NOMO-1 treated with DMSO at 0.1 percent for 48 hours (cell line): ENCODE data around the gene DMWD.
"Not testable (repeated sequence)": the region's sequence is repeated elsewhere in the genome, so short reads cannot be mapped to it uniquely, and the experiment has no call there.

ENCODE experiments used
- DNase-seq: peaks from one replicate; lab custom pipeline; 2025; ENCODE audit not compliant: unreplicated experiment; lab: John Stamatoyannopoulos, UW

The DMWD gene

DNA sequence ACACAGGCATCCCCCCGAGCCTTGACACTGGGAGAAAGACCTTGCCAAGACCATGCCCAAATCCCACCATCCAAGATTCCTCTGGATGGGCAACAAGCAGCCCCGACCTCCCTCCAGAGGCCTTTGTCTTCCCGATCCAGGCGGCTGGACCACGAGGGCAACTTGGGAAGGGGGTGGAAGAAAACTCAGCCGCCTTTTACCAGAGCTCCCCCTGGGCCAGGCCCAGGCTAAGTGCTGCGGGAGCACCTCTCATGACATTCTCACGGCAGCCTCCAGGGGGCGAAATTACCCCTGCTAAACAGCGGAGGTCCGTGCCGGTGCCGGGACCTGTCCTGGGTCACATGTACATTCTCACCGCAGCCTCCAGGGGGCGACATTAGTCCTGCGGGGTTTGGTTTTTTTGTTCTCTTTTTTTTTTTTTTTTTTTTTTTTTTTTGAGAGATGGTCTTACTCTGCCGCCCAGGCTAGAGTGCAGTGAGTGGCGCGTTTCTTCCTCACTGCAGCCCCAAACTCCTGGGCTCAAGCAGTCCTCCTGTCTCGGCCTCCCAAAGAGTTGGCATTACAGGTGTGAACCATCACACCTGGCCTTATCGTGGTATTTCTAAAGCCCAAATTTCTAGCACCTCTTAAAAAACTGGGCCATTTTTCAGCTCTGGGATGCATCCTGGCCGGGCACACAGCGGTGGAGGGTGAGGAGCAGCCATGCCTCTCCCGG, 24.5 kb upstream of the DMWD start:
- peak; percentile 87 for DNase-seq

DNA sequence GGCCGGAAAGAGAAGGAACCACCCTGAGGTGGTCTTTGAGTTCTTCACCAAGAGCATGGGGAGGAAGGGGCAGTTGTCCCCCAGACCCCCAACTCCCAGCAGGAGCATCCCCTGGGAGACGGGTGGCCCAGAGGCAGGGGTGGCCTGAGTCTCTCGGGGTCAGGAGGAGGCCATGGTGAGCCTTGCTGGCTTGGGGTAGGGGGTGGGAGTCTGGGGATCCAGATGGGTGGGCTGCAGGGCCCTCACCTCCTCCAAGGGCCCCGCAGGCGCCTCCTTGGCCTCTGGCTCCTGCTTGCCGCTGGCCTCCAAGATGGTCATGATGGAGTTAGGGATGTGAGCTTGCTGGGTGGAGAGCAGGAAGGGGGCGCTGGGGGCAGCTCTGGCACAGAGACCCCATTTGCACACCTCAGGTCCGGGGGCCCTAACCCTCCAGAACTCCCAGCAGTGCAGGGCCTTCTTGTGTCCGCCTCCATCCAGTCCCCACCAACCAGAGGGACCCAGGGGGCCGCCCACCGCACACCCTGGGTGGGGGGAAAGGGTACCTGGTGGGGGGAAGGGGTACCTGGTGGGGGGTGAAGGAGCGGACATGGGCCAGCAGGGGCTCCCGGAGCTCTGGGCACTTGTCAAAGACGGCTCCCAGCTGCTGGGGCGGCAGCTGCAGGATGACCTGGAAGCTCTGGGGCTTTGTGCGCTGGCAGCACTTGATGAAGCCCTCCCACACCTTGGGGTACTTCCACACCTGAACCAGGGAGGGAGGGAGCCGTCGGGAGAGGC, 23.8 kb upstream of the DMWD start:
- no peak for DNase-seq

DNA sequence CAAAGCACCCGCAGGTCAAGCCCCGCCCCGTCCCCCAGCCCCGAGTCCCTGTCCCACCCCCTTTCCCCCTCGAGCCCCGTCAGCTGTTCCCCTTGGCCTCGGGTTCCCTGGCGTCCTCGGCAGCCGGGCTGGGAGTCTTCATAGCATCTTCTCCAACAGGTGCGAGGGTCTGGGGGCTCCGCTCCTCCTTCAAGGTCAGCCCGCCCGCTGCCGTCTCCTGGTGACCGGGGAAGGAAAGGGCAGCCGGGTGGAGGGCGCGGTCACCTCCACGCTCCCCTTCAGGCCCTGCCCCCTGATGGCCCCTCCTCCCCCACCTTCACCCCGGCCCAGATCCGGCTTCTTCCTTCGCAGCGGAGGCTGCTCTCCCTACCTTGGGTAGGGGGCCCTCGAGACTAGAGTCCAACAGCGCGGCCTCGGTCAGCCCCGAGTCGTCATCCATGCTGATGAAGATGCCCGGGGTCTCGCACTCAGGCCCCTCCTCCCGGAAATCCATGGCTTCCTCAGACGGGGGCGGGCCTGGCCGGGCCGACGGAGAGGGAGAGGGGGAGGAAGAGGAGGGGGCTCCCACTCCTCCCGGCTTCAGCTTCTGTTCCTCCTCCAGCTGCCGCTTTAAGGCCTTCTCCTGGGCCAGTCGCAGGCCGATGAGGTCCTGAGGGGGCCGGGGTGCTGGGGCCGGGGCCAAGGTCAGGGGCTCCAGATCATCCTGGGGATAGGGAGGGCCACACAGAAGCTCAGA, 23.0 kb upstream of the DMWD start:
- DNase-seq, result no peak

DNA sequence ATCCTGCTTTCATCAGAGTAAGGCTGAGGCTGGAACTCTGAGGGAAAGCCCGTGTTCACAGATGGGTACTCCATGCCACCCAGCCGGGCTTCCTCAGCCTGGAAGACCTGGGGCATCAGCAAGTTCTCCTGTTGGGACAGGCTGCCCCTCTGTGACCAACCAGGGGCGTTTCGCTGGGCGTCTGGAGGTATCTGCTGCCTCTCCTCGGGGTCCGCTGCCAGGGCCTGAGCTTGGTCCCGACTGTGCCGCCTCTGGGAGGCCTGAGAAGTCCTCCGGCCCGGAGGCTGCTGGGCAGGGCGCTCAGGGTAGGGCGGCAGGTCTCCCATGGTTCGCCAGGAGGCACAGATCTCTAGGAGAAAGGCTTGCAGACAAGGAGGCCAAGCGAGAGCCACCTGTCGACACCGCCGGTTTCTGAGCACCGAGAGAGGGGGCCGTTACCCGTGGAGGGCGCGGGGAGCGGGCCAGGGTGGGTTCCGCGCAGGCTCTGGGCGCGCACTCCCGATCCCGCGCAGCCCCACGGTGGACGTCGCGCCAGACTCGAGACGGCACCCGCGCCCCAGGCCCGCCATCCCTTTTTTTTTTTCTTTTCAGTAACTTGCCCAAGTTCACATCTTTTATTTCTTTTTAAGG, 22.3 kb upstream of the DMWD start, which contains the start of gene RSPH6A:
TSS of gene RSPH6A (minus strand) at position 458 of the 630 bp plus-strand sequence. CDS start at position 326, 132 bp downstream.
- no peak for DNase-seq

DNA sequence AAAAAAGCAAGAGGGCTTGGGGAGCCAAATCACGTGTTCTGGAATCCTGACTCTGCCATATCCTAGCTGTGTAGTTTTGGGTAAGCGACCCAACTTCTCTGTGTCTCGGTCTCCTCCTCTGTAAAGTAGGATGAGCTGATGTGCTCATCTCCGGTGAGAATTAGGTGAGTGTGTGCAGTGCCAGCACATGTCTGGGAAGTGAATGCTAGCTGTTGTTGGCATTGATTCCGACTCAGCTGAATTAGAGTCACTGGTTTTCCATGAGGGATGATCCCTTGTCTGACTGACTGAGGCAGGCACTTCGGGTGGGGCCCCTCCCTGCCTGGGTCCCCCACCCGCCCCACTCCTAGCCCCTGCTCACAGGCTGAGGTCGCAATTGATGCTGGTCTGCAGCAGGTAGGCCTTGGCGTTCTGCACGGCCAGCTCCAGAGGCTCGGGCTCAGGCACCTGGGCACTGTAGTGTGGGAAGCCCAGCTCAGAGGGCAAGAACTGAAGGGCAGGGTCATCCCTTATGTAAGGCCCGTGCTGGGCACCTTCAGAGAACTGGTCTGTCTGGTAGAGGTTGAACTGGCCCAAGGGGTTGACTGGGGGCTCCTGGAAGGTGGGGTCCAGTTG, 21.6 kb upstream of the DMWD start:
- DNase-seq, result no peak

DNA sequence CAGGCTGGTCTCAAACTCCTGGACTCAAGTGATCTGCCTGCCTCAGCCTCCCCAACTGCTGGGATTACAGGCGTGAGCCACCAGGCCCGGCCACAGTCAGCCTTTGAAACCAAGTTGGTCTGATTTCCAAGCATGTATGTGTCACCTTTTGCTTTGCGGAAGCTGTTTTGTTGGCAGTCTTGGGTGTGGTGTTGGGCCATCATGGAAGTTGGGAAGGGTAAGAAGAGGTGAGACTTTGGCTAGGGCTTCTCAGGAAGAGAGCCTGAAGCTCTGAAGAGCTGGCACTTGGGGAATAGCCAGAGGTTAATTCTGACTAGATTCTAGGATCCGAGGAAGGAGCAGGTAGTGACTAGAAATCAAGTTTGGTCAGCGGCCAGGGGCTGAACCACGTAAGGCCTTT, 19.7 kb upstream of the DMWD start:
- DNase-seq, result no peak

DNA sequence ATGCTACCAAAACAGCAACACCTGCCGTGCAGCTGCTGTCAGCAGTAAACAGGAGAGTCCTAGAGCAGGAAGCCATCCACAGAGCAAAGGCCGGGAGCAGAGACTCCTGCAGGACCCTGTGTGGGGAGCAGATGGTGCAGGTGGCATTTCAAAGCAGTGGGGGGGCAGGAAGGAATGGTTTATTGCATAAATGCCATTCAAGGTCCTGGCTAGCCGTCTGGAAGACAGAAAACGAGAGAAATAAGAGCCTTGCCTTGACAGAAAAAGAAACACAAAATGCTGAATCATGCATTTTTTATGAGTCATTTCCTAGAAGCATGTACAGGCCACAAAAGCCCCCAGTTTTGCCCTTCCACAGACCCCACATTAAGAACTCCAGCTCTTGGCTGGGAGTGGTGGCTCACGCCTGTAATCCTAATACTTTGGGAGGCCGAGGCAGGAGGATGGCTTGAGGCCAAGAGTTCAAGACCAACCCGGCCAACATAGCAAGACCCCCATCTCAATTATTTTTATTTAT, 17.1 kb upstream of the DMWD start:
- peak; percentile 38 for DNase-seq

DNA sequence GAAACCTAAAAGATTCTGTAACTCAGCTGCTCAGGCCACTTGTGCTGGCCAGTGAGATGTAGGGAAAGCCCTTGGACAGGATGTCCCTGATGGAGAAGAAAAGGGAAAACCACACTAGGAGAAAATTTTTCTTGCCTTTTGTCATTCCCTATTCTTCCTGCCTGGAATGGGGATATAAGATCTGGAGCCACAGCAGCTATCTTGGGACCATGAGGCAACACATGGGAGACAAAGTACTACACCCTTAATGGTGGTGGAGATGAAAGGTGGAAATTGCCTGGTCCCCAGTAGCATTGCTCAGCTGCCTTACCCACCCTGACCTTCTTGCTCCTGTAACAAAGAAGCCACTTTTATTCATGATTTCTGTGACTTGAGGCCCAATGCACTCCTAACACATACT, 13.1 kb upstream of the DMWD start:
- DNase-seq, result no peak

DNA sequence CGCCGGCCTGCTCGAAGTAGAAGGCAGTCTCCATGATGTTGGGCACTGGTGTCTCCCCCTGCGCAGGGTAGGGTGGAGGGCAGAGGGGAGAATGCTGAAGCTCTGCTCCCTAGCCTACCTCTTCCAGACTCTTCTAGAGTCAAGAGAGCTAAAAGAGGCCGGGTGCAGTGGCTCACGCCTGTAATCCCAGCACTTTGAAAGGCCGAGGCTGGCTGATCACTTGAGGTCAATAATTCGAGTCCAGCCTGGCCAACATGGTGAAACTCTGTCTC, 12.2 kb upstream of the DMWD start:
- DNase-seq, result no peak

DNA sequence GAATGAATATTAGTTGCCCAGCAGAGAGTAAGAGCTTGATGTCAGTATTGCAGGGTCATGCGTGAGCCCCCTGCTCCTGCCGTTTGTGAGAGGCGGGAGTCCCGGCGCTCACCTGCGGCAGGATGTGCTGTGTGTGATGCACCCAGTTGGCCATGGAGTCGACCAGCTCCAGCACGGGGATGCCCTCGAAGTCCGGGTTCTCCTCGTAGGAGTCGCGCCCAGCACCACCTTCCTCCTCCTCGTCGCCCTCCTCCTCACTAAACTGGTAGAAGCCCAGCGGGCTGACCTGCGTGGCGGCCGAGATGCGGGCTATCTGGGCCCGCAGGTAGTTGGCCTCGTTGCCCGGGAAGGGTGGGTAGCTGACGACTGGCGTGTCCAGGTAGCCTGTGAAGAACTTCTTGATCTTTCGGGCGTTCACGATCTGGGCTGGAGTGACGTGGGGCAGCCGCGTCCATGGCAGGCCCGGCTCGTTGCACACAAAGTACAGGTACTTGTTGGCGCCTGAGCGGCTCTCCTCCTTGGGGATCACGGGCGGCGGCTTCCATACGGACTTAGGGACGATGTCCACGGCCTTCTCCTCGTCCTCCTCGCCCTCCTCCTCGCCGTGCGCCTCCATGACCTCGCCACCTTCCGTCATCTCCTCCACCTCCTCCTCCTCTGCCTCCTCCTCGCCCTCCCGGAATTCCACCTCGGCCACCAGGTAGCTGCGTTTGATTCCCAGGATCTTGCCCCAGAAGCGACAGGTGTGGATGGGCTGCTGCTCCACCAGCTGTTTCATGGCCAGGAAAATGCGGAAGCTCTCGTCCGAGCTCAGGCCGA, 11.7 kb upstream of the DMWD start:
- no peak for DNase-seq

DNA sequence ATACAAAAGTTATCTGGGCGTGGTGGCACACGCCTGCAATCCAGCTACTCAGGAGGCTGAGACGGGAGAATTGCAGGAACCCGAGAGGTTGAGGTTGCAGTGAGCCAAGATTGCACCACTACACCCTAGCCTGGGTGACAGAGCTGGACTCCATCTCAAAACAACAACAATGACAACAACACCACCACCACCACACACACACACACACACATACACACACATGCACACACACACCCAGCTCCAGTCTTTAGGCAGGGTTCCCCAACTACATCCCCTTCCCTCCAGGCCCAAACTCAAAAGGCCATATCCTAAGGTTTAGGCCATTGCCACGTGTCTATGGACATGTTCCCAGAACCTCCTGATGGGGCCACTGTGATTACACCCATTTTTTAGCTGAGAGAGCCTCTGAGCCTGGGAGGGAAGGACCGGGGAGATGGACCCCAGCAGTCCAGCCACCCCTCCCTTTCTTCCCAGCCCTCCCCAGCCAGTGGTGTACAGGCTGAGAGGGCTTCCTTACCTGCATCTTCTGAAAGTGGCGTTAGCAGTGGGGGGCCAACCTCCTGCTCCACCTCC, 9.0 kb upstream of the DMWD start:
- DNase-seq, result no peak

DNA sequence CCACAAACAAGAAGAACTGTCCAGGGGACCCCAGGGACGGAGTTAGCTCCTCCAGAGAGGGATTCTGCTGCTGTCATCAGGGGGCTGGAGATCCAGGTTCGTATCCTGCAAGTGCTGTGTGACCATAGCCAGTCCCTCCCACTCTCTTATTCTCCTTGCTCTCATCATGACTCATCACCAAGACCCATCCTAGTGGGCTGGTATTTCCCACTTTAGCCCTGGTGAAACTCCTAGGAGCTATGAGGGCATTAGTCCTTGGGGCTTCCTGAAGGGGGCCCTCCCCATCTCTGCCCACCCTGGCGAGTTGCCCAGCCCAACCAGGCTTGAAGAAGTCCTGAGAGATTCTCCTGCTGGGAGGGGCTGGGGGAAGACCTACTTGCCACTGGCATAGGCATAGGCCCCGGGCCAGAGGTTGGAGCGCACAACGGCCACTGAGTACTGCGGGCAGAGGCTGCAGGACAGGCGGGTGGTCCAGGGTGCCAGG, 7.5 kb upstream of the DMWD start:
- no peak for DNase-seq

DNA sequence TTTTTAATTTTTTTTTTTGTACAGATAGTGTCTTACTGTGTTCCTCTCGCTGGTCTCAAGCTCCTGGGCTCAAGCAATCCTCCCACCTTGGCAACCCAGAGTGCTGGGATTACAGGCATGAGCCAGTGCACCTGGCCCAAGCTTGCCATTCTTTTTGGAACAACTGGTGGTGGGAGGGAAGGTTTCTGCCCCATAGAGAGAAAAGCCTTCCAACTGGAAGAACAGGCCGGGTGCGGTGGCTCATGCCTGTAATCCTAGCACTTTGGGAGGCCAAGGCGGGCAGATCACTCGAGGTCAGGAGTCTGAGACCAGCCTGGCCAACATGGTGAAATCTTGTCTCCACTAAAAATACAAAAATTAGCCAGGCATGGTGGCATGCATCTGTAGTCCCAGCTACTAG, 6.9 kb upstream of the DMWD start:
- not testable (repeated sequence) for DNase-seq

DNA sequence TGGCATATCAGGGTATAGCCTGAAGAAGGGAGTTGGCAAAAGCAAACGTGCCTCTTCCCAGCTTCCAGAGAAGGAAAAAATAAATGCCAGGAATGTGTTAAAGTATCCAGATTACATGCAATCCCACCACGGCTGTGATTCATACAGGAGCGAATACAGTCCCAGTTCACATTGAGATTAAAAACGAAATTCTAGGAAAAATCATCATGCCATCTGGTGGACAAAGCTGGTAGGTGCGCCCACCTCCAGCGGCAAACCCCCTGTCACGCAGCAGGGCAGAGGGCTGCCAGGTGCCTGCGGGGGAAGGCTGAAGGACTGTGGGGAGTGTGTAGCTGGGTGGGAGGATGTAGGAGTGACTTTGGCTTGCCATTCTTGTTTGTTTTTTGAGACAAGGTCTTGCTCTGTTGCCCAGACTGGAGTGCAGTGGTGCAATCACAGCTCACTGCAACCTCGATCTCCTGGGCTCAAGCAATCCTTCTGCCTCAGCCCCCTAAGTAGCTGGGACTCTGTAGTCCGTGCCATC, 6.4 kb upstream of the DMWD start:
- peak; percentile 25 for DNase-seq

DNA sequence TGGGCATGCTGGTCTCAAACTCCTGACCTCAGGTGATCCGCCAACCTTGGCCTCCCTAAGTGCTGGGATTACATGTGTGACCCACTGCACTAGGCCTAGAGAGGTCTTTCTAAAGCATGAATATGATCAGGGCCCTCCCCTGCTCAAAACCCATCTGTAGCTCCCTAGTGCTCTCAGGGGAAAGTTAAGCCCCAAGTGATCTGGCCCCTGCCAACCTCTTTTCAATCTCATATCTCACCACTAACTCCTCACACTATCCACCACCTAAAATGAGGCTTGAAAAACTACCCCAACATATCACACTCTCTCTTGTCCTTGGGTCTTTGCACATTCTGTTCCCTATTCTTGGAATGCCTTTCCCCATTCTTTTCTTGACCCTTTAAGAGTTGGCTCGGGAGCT, 2.0 kb upstream of the DMWD start:
- DNase-seq, result no peak

DNA sequence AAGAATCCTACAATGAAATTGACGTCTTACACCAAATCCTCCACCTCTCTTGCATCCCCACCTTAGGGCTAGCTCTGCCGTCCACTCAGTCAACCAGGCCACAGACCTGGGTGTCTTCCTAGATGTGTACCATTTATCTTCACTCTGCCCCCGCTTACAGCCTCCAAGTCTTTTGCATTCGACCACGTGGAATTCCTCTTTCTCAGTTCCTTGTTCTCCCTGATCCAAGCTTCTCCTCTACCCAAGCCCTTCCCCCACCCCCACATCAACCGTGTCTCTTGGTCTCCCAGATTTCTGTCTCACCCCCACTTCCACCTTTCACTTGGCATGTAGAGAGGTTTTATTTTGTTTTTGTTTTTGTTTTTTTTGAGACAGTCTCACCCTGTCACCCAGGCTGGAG, 1.2 kb upstream of the DMWD start:
- DNase-seq, result no peak

DNA sequence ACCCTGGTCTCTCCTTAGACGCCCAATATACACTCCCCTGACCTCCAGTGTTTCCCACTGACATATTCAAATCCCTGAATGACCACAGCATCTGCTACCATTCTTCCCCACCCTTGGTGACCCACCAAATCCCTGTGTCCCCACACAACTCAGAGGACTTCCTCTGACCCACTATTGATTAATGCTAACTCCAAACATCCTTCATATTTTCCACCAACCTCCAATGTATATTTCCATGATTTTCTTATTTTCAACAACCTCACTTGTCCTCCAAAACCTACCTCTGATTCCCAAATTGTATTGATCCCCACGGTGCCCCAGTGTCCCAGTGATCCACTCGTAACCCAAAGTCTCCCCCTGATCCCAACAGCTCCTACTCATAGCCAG, 526 bp upstream of the DMWD start:
- no peak for DNase-seq

DNA sequence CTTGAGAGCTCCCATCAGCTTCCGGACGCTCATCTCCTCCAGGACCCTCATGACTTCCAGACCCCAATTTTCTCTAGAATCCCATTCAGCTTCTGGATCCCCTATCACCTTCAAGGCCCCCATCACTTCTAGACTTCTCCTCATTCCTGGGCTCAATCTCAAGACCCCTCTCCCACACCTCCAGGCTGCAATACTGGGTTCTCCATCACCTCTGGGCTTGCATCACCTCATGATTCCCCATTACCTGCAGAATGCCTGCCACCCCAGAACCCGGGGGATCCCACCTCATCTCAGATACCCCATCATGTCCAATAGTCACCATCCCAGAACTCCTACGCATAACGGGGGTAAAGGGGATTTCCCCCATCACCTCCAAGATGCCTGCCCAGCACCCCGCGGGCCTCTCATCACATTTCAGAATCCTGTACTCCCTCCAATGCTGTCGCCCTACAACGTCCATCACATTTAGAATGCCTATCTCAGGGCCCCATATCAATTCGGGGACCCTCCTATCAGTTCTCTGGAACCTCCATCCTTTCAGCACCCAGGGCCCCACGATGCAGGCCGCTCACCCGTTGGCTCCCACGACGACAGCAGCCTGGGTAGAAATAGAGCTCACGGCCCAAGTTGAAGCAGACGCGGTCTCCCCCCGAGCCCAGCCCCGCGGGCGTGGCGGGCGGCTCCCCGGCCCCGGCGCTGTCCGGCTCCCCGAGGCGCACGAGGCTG, 738 bp downstream of the DMWD start:
- no peak for DNase-seq

DNA sequence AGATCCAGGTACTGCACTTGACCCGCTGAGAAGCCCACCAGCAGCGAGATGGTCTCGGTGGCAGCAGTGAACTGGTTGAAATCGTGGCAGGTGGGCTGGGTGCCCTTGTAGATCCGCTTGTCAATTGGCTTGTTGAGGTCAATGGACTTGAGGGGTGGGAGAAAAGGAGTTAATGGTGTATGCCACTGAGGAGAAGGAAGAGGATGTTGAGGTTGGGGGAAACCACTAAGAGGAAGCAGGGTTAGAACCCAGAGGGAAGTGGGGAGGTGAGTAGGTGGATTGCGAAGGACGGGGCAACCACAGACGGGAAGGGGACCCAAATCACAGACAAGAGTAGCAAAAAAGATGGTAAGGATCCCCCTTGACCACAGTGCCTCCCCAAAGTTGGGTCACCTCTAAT, 1.7 kb downstream of the DMWD start:
- peak; percentile 93 for DNase-seq
